ENCODE data around the gene C13orf46. TPM values are rescaled to one million over a fixed set of nuclear protein-coding genes. Genes with fewer than 3 reads are reported as not detected.

The C13orf46 gene
- polyA plus RNA-seq, 1 donor (not counting 4 experiments of a cell fraction or from before 2014, with no cell fraction given) = not detected

DNA sequence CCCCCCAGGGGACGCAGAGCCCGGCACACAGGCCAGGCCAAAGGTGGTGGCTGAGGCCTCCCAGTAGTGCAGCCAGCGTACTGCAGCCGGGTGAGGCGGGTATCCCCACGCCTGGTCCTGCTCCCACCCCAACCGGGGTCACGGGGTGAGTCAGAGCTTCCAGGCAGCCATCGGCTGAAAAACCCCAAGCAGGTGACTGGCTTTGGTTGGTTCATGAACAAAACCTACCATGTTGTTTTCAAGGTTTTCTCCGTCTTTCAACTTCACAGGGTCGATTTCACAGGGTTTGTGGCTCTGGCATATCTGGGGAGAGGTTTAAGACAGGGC, 42.1 kb upstream of the C13orf46 start:
- FAIRE-seq = no peak
- Histone ChIP-seq H3K27me3 (ENCODE audit: control insufficient read depth, extremely low read depth, insufficient read depth, low read length) (no peaks in the 10 kb centered on the region), H3K4me1 (ENCODE audit: control insufficient read depth, extremely low read depth, insufficient read depth, low read length) (peaks cover 9% of the 10 kb centered on the region), H3K36me3 (ENCODE audit: control insufficient read depth in 2 of 2, extremely low read depth in 1 of 2, insufficient read depth in 2 of 2, low read length in 2 of 2) (peaks cover 0 to 3% of the 10 kb centered on the region in 2 experiments), H3K27ac (ENCODE audit: control insufficient read depth, insufficient read depth, low read length) (no peak overlapping the region), H2AFZ (ENCODE audit: control insufficient read depth, low read length) (no peak overlapping the region), H3K9me3 (ENCODE audit: control insufficient read depth, low read depth, low read length) (no peaks in the 10 kb centered on the region), H3K4me2 (ENCODE audit: control insufficient read depth, extremely low read depth, insufficient read depth, low read depth, low read length) (peak overlapping the region; percentile 75), H3K79me2 (ENCODE audit: control insufficient read depth, insufficient read depth, low read length) (no peaks in the 10 kb centered on the region), H3K4me3 (ENCODE audit: control insufficient read depth in 2 of 3, extremely low read depth in 1 of 3, insufficient read depth in 2 of 3, low read depth in 1 of 3, low read length in 3 of 3) (no peak overlapping the region), H3K9ac (ENCODE audit: control insufficient read depth, extremely low read depth, insufficient read depth, low read length) (no peak overlapping the region), H4K20me1 (ENCODE audit: control insufficient read depth, extremely low read depth, insufficient read depth, low read length) (peaks cover 3% of the 10 kb centered on the region), H3K9me1 (ENCODE audit: control insufficient read depth, extremely low read depth, insufficient read depth, low read length) (no peaks in the 10 kb centered on the region)
- dilution Hi-C loops (cut with MboI; ENCODE audit: extremely low pct_ligation_motif_present, low sequenced_read_pairs) = no loop called here
- no peak for DNase-seq (ENCODE audit: low read depth, low spot score)
- TF ChIP-seq EZH2 (IDR thresholded peaks at IDR 0.05; ENCODE audit: low read length) (no peak), CTCF (optimal IDR thresholded peaks at IDR 0.05 in 1 of 3, IDR thresholded peaks at IDR 0.05 in 1 of 3, conservative IDR thresholded peaks at IDR 0.05 in 1 of 3; ENCODE audit: extremely low read depth in 1 of 3, insufficient read depth in 2 of 3, low read length in 3 of 3) (no peak)

- H3K4me3 ChIP-seq (ENCODE audit: control insufficient read depth in 2 of 3, extremely low read depth in 1 of 3, insufficient read depth in 2 of 3, low read depth in 1 of 3, low read length in 3 of 3) = peak overlapping the region in 2 of 3 experiments; percentile 24 to 48
- dilution Hi-C loops (cut with MboI; ENCODE audit: extremely low pct_ligation_motif_present, low sequenced_read_pairs) = no loop called here
- TF ChIP-seq CTCF (optimal IDR thresholded peaks at IDR 0.05 in 1 of 3, IDR thresholded peaks at IDR 0.05 in 1 of 3, conservative IDR thresholded peaks at IDR 0.05 in 1 of 3; ENCODE audit: extremely low read depth in 1 of 3, insufficient read depth in 2 of 3, low read length in 3 of 3) (peak in 2 of 3 experiments; percentile 25 to 55), EZH2 (IDR thresholded peaks at IDR 0.05; ENCODE audit: low read length) (no peak)
- peaks cover 3% of the 10 kb centered on the region for H4K20me1 ChIP-seq (ENCODE audit: control insufficient read depth, extremely low read depth, insufficient read depth, low read length)
- no peak overlapping the region for H3K27ac ChIP-seq (ENCODE audit: control insufficient read depth, insufficient read depth, low read length)
- FAIRE-seq = peak; percentile 92
- no peaks in the 10 kb centered on the region for H3K79me2 ChIP-seq (ENCODE audit: control insufficient read depth, insufficient read depth, low read length)
- peaks cover 9% of the 10 kb centered on the region for H3K4me1 ChIP-seq (ENCODE audit: control insufficient read depth, extremely low read depth, insufficient read depth, low read length)
- H3K4me2 ChIP-seq (ENCODE audit: control insufficient read depth, extremely low read depth, insufficient read depth, low read depth, low read length) = peak overlapping the region; percentile 75
- no peaks in the 10 kb centered on the region for H3K27me3 ChIP-seq (ENCODE audit: control insufficient read depth, extremely low read depth, insufficient read depth, low read length)
- no peaks in the 10 kb centered on the region for H3K9me3 ChIP-seq (ENCODE audit: control insufficient read depth, low read depth, low read length)
- DNase-seq (ENCODE audit: low read depth, low spot score) = peak; percentile 55
- peaks cover 0 to 2% of the 10 kb centered on the region in 2 experiments for H3K36me3 ChIP-seq (ENCODE audit: control insufficient read depth in 2 of 2, extremely low read depth in 1 of 2, insufficient read depth in 2 of 2, low read length in 2 of 2)
- H3K9me1 ChIP-seq (ENCODE audit: control insufficient read depth, extremely low read depth, insufficient read depth, low read length) = no peaks in the 10 kb centered on the region
- peak overlapping the region; percentile 25 for H3K9ac ChIP-seq (ENCODE audit: control insufficient read depth, extremely low read depth, insufficient read depth, low read length)
- peak overlapping the region; percentile 44 for H2AFZ ChIP-seq (ENCODE audit: control insufficient read depth, low read length)
These were observed 41.5 kb upstream of the C13orf46 start for GRCh38 chr13:114015111-114015968.
